Endothelial cell of hepatic sinusoid (primary cell): ENCODE results near the gene NTN5.

ENCODE experiments used
- in situ Hi-C: cut with HindIII; loops from 2 replicates; pipeline ENCODE4 v1.10.0; 2017; ENCODE audit warnings: low sequenced_read_pairs

NTN5 gene

DNA sequence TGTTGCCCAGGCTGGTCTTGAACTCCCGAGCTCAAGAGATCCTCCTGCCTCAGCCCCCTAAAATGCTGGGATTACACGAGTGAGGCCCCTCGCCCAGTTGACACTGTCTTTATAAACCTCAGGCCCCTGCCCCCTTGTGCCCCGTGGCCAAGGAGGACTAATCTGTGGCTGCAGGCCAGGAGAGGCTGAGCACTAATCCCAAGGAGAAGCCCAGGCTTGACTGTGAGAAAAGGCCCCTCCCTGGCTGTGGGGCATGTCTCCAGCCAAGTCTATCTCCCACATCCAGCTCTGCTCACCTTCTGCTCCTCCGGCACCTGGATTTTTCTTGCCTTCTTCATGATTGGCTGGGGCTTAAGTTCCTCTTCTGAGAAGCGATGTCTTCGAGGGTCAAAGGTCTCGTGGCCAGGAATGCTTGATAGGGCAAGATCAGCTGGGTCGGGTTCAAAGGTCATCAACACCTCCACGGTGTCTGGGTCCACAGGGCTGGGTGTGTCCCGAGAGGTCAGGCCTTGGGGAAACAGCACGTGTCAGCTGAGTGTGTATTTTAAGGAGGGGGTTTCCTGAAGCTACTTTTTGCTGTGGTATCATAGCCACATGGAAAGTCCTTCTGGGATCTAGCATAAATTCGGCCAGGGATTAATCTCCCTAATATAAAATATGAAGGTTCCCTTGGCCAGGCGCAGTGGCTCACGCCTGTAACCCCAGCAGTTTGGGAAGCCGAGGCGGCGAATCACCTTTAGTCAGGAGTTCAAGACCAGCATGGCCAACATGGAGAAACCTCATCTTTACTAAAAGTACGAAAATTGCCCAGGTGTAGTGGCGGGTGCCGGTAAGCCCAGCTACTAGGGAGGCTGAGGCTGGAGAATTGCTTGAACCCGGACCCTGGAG, 39.4 kb downstream of the NTN5 start:
- in situ Hi-C loops, result loop anchor here (5.0 to 25.0 kb wide), 3 partner anchors 89 to 329 kb away; partner anchors contain the start of genes BAX and FTL

DNA sequence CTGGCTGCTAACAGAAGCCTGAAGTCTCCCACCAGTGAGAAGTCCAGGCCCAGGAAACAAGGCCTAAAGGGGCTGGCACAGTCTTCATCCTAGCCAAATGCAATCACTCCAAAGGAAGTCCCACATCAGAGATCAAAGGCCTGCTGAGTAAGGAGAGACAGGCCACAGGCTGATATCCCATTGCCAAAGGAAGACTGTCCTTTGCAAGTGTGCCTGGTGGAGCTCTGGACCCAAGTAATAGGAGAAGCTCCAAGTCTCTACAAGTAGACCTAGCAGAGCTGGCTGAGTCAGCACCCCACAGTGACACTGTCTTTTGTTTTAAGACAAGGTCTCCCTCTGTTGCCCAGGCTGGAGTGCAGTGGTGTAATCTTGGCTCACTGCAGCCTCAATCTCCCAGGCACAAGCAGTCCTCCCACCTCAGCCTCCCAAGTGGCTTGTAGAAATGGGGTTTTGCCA, 40.1 kb downstream of the NTN5 start:
- in situ Hi-C loops, result loop anchor here (5.0 to 25.0 kb wide), 3 partner anchors 90 to 330 kb away; partner anchors contain the start of genes BAX and FTL

DNA sequence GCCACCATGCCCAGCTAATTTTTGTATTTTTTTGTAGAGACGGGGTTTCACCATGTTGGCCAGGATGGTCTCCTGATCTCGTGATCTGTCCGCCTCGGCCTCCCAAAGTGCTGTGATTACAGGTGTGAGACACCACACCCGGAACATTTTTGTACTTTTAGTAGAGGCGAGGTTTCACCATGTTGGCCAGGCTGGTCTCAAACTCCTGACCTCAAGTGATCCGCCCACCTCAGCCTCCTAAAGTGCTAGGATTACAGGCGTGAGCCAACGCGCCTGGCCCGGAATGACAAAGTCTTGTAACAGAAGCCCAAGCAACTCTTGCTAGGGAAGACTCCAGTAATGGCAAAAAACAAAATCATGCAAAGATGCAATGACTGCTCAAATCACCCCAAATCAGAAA, 40.5 kb downstream of the NTN5 start:
- in situ Hi-C loops, result loop anchor here (5.0 to 25.0 kb wide), 3 partner anchors 90 to 330 kb away; partner anchors contain the start of genes BAX and FTL

DNA sequence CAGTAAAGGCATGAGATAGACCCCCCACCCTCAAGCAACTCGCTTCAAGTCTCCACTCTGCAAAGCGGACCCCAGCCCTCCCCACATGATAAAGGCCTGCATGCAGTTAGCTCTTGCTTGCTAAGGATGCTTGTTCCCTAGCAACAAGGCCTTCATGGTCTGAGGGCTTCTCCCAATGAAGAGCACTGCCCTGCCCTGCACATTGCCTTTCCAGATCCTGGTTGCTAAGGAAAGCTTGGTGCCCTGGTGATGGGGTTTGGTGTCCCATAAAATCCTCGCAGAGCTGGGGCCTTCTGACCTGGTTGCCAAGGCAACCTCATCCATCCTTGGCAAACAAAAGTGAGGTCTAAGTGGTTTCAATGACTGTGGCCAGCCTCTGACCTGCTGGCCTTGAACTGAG, 41.6 kb downstream of the NTN5 start:
- in situ Hi-C loops, result loop anchor here (5.0 to 25.0 kb wide), 3 partner anchors 91 to 331 kb away; partner anchors contain the start of genes BAX and FTL

DNA sequence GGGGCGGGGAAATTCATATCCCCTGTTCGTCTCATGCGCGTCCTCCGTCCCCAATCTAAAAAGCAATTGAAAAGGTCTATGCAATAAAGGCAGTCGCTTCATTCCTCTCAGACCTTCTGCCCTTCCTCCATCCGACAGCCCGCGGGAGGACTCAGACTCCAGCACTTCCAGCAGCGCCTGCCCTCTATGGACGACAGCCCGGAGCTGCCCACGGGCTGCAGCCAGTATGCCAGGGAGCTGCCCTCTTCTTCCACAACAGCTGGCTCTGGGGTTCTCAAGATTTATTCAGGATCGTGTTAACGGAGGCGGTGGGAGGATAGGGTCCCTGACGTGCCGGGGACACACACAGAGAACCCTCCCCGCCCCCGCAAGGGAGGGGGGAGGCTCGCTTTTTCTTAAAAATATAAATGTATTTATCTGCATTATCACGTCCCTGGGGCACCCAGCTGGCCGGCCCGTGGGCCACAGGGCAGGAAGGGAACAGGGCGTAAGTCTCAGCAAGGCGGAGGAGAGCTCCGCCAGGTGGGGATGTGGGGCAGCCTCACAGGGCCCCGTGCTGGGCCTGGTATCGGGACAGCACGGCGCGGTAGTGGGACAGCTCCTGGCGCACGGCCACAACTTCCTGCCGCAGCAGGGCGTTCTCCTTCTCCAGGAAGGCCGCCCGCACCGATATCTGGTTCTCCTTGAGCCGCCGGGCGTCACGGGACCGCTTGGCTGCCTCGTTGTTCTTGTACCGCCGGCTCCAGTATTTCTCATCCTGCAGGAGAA, 42.3 kb downstream of the NTN5 start:
- in situ Hi-C loops, result loop anchor here (5.0 to 25.0 kb wide), 3 partner anchors 92 to 332 kb away; partner anchors contain the start of genes BAX and FTL

DNA sequence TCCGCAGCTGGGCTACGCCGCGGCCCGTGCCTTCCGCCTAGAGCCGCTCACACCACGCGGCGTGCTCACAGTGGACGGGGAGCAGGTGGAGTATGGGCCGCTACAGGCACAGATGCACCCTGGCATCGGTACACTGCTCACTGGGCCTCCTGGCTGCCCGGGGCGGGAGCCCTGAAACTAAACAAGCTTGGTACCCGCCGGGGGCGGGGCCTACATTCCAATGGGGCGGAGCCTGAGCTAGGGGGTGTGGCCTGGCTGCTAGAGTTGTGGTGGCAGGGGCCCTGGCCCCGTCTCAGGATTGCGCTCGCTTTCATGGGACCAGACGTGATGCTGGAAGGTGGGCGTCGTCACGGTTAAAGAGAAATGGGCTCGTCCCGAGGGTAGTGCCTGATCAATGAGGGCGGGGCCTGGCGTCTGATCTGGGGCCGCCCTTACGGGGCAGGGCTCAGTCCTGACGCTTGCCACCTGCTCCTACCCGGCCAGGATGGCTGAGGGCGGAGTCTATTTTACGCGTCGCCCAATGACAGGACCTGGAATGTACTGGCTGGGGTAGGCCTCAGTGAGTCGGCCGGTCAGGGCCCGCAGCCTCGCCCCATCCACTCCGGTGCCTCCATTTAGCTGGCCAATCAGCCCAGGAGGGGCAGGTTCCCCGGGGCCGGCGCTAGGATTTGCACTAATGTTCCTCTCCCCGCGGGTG, 43.1 kb downstream of the NTN5 start:
- in situ Hi-C loops, result loop anchor here (5.0 to 25.0 kb wide), 3 partner anchors 93 to 333 kb away; partner anchors contain the start of genes BAX and FTL

DNA sequence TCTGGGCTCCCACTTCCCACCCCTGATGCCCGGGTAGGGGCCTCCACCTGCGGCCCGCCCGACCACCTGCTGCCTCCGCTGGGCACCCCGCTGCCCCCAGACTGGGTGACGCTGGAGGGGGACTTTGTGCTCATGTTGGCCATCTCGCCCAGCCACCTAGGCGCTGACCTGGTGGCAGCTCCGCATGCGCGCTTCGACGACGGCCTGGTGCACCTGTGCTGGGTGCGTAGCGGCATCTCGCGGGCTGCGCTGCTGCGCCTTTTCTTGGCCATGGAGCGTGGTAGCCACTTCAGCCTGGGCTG, 43.6 kb downstream of the NTN5 start:
- in situ Hi-C loops, result loop anchor here (25.0 kb wide), 1 partner anchor 333 kb away; the partner anchor contains the start of genes BAX and FTL

DNA sequence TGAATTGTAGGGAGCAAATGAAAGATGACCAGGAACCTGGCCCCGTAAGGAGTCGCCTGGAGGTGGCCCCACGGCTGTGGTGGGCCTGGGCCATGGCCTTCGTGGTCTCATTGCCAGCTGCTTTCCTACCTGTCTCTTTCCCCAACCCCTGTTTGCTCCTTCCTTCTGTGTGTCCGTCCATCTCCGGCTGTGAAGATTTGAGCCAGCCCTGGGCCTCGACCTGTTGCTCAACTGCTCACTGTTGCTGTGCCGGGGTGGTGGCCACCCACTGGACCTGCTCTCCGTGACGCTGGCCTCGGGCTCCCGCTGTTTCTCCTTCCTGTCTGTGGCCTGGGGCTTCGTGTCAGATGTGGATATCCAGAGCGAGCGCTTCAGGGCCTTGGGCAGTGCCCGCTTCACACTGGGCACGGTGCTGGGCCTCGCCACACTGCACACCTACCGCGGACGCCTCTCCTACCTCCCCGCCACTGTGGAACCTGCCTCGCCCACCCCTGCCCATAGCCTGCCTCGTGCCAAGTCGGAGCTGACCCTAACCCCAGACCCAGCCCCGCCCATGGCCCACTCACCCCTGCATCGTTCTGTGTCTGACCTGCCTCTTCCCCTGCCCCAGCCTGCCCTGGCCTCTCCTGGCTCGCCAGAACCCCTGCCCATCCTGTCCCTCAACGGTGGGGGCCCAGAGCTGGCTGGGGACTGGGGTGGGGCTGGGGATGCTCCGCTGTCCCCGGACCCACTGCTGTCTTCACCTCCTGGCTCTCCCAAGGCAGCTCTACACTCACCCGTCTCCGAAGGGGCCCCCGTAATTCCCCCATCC, 44.1 kb downstream of the NTN5 start:
- in situ Hi-C loops, result loop anchor here (25.0 kb wide), 1 partner anchor 334 kb away; the partner anchor contains the start of genes BAX and FTL

DNA sequence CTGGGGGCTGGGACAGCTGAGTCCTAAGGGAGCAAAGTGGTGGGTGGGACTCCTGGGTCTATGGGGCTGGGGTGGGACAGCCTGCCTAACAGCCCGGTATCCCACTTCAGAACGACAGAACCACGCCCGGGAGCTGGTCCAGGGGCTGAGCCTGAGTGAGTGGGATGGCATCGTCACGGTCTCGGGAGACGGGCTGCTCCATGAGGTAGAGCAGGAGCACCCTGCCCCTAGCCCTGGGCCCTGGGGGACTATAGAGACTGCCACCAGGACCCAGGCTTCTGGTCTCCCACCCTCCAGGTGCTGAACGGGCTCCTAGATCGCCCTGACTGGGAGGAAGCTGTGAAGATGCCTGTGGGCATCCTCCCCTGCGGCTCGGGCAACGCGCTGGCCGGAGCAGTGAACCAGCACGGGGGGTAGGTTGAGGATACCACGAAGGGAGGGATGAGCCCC, 44.9 kb downstream of the NTN5 start:
- in situ Hi-C loops, result loop anchor here (25.0 kb wide), 1 partner anchor 334 kb away; the partner anchor contains the start of genes BAX and FTL

DNA sequence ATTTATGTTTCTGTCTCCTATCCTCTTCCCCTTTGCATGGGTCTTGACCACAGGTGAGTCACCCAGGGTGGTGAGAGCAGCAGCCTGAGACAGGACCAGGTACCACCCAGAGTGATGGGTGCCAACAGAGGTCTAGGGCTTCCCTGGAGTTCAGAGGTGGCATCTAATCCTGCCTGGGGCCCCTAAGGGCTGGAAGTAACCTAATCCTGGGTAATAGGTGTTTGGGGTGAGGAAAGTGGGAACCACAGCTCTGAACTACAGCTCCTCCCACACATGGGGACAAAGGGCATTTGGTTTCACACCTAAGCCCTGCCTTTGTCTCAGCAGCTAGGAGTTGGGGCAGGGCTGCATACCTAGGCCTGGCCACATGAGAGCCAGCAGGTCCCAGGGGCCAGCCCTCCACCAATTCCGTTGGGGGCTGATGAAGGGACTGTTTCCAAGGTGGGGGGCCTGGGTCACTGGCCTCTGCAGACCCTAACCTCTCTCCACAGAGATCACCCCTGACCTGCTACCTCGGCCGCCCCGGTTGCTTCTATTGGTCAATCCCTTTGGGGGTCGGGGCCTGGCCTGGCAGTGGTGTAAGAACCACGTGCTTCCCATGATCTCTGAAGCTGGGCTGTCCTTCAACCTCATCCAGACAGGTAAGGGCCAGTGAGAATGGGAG, 45.5 kb downstream of the NTN5 start:
- in situ Hi-C loops, result loop anchor here (25.0 kb wide), 1 partner anchor 335 kb away; the partner anchor contains the start of genes BAX and FTL

DNA sequence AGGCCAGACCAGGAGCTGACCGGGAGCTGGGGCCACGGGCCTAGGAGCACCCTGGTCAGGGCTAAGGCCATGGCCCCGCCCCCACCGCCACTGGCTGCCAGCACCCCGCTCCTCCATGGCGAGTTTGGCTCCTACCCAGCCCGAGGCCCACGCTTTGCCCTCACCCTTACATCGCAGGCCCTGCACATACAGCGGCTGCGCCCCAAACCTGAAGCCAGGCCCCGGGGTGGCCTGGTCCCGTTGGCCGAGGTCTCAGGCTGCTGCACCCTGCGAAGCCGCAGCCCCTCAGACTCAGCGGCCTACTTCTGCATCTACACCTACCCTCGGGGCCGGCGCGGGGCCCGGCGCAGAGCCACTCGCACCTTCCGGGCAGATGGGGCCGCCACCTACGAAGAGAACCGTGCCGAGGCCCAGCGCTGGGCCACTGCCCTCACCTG, 46.9 kb downstream of the NTN5 start:
- in situ Hi-C loops, result loop anchor here (25.0 kb wide), 1 partner anchor 336 kb away; the partner anchor contains the start of genes BAX and FTL

DNA sequence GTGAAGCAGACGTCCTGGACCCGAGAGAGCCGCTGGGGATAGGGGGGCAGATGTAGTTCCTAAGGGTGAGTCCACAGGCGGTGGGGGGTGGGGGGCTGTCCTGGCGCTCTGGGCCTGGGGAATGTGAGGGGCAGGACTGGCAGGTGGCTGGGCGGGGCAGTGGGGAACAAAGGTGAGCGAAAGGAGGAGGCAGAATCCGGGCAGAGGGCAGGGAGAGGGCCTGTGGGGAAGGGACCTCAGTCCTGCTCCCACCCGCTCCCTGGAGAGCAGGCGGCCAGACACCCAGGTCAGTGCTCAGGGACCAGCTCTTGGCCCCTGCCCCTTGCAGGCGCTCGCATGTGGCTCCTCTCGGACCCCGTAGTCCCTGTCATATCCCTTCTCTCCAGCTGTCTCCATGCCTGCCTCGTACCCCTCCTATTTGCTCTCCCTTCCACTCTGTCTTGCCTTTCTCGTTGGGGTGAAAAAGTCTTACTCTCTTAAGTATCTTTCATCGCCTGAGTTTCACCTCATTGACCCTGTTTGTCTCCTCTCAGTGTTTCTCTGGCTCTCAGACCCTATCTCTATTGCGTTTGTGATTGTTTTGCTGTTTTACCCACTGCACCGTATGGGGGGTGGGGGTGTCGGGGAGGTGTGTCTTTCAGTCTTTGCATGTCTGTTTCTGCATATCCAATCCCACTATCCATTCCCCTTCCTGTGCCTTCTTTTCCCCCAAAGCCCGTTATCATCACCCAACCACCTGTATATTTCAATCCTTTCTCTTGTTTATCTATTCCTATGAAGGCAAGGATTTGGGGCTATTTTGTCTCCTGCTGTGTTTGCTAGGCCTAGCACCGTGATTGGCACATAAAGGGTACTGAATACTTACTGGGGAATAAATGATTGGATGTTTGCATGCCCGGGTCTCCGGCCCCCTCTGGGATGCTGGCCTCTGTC, 47.8 kb downstream of the NTN5 start:
- in situ Hi-C loops, result loop anchor here (25.0 kb wide), 1 partner anchor 337 kb away; the partner anchor contains the start of genes BAX and FTL

DNA sequence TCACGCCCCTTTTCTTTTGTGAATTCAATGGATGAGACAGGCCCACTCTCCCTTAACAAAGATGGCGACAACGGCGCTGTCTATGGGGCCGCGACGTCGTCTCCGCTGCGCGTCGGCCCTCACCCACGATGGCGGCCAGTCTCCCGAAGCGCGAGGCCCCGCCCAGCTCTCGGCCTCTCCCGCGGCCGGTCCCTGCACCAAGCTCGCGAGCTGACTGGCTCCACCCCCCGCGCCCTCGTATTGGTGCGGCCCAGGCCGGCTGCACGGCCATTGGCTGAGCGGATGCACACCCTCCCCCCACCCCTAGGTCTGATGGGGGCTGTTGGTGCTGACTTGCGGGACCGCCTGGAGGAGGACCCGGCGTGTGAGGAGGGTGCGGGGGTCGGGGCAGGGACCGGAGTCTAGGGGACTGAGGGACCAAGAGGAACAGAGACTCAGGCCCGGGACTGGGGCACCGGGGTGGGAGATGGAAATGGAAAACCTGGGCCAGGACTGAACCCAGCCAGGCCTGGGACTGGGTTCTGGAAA, 48.7 kb downstream of the NTN5 start:
- in situ Hi-C loops, result no loop called here

DNA sequence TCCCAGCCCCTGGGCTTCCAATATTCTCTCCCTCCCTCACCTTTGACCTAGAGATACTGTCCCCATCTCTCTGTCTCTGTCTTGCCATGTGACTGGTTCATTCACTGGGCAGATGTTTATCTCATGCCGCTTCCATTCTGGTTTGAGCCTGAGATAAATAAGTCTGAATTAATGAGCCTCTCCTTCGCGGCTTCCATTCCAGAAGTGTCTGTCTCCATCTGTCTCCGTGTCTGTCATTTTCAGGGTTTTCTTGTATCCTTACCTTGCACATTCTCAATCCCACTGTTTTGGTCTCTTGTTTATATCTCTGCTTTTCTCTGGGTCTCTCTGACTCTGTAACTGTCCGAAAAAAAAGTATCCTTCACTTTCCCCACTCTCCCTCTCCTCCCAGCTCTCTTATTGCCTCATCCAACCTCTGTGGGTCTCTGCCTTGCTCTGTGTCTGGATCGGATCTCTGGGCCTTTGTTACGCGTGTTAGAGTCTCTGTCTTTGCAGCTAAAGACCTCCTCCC, 49.2 kb downstream of the NTN5 start:
- in situ Hi-C loops, result no loop called here

DNA sequence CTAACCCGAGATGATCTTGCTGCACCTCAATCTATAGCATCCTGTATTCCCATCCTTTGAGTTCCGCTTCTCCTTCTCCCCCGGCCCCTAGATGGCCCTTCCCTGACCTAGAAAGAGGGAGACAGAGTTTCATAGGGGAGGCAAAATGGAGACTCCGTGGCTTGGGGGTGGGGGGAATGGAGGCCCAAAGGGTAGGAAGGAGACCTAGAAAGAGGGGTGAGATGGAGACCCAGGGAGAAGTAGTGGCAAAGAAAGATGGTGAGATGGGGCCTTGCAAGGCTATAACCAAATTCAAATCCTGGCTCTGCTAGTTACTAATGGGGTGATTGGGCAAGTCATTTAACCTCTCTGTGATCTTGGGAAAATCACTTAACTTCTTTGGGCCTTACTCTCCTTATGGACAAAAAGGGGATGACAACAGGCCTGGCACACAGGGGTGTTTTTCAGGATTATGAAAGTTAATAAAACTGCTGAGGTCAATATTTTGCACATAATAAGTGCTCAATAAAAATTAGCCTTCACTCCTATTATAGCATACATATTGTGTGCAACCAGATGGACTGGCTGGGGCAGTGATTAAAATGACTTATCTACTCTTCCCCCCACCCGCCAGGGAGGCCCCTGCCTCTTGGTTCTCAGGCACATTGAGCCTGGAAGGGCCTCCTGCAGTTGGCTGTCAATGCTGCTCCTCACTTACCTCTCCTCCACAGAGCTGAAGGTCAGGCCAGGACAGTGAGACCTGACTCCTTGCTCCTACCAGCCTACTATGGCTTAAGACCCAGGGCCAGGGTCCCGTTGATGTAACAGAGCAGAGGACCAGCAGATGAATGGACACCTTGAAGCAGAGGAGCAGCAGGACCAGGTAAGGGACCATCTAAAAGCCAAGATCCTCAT, 52.9 kb downstream of the NTN5 start:
- in situ Hi-C loops, result no loop called here
